HepG2 (cell line): ENCODE measurements around the gene SPAG4. TPM values are rescaled to one million over a fixed set of nuclear protein-coding genes. Genes with fewer than 3 reads are reported as not detected.

ENCODE experiments used
- NCOA2 ChIP-seq: sonication (generic); formaldehyde crosslinking; IDR thresholded peaks from 2 replicates; pipeline ENCODE4 v1.8.0; 2022; ENCODE audit warnings: inconsistent platforms
- NR2C2 ChIP-seq: sonication (generic); formaldehyde crosslinking; IDR thresholded peaks from 2 replicates; pipeline ENCODE4 v1.4.0; 2020; ENCODE audit warnings: missing genetic modification reagents, mild to moderate bottlenecking, moderate library complexity, borderline replicate concordance
- NR3C1 ChIP-seq: sonication (generic); formaldehyde crosslinking; IDR thresholded peaks from 2 replicates; pipeline ENCODE4 v1.4.0; 2020; ENCODE audit warnings: missing genetic modification reagents
- PHF21A ChIP-seq: sonication (generic); formaldehyde crosslinking; IDR thresholded peaks from 2 replicates; pipeline ENCODE4 v1.5.0; 2020; ENCODE audit warnings: mild to moderate bottlenecking, missing genetic modification reagents
- PRPF4 ChIP-seq: fragments of 200-400 bp; formaldehyde crosslinking; IDR thresholded peaks from 2 replicates; pipeline ENCODE4 v1.6.1; 2016; ENCODE audit warnings: low read length, low read depth; ENCODE audit not compliant: poor library complexity, severe bottlenecking
- RAD51 ChIP-seq: fragments of 450-650 bp; IDR thresholded peaks from 2 replicates; pipeline ENCODE4 v1.6.1; 2016; ENCODE audit warnings: borderline replicate concordance
- RFXAP ChIP-seq: sonication (generic); formaldehyde crosslinking; IDR thresholded peaks from 2 replicates; pipeline ENCODE4 v1.4.0; 2020; ENCODE audit warnings: missing genetic modification reagents, borderline replicate concordance
- SUZ12 ChIP-seq: fragments of 150-350 bp; IDR thresholded peaks from 2 replicates; pipeline ENCODE4 v1.6.1; 2014; ENCODE audit warnings: low read depth, low read length
- TCF7 ChIP-seq: sonication (generic); IDR thresholded peaks from 2 replicates; pipeline ENCODE4 v1.6.1; 2016; ENCODE audit warnings: antibody characterized with exemption, low read depth
- ZFP37 ChIP-seq: sonication (generic); formaldehyde crosslinking; IDR thresholded peaks from 2 replicates; pipeline ENCODE4 v1.4.0; 2020; ENCODE audit warnings: missing genetic modification reagents, borderline replicate concordance
- ZNF543 ChIP-seq: sonication (generic); formaldehyde crosslinking; IDR thresholded peaks from 2 replicates; pipeline ENCODE4 v1.4.0; 2020; ENCODE audit warnings: mild to moderate bottlenecking, missing genetic modification reagents
- ZNF549 ChIP-seq: sonication (generic); formaldehyde crosslinking; IDR thresholded peaks from 2 replicates; pipeline ENCODE4 v1.5.0; 2020; ENCODE audit warnings: missing genetic modification reagents
- ZNF563 ChIP-seq: sonication (generic); formaldehyde crosslinking; IDR thresholded peaks from 2 replicates; pipeline ENCODE4 v1.8.0; 2022; ENCODE audit warnings: mild to moderate bottlenecking, moderate library complexity, missing genetic modification reagents
- ZNF710 ChIP-seq: sonication (generic); formaldehyde crosslinking; IDR thresholded peaks from 2 replicates; pipeline ENCODE4 v1.5.0; 2020; ENCODE audit warnings: mild to moderate bottlenecking, missing genetic modification reagents, borderline replicate concordance
- ZNF770 ChIP-seq: sonication (generic); formaldehyde crosslinking; IDR thresholded peaks from 2 replicates; pipeline ENCODE4 v1.5.0; 2020; ENCODE audit warnings: mild to moderate bottlenecking, missing genetic modification reagents
- ZNF781 ChIP-seq: sonication (generic); formaldehyde crosslinking; IDR thresholded peaks from 2 replicates; pipeline ENCODE4 v1.5.1; 2020; ENCODE audit warnings: borderline replicate concordance, mild to moderate bottlenecking, missing genetic modification reagents; ENCODE audit errors: not compliant biosample characterization
- polyA plus RNA-seq, 8 experiments: library from polyadenylated mRNA; depleted of rRNA in 3 of 8; stranded (reverse) in 7 of 8; unstranded in 1 of 8; fragments of >200 nt; fragmentation: Illumina TruSeq in 4 of 8; extraction: Trizol in 4 of 8; gene quantifications; 2 replicates each; pipeline versions ENCODE4 v1.2.1 to v1.2.3, GENCODE V29; 2011 to 2016; ENCODE audit warnings: low read depth in 4 of 8, missing spikeins in 1 of 8, mixed read lengths in 1 of 8; ENCODE audit not compliant: insufficient read depth in 1 of 8
- total RNA-seq, 5 experiments: library from RNA; depleted of rRNA; stranded (reverse); fragments of >200 nt; fragmentation: Illumina TruSeq; extraction: Trizol; gene quantifications; 2 replicates each; pipeline ENCODE4 v1.2.3, GENCODE V29; 2016; ENCODE audit warnings: low read depth in 1 of 5
- TF ChIP-seq, protein P1 (sequence below): sonication (generic); formaldehyde crosslinking; IDR thresholded peaks from 2 replicates; pipeline ENCODE4 v1.4.0; 2020; ENCODE audit warnings: mild to moderate bottlenecking, missing genetic modification reagents

Gene SPAG4
- total and polyA plus RNA-seq, 2 of the 13 experiments (the other 11 are each of a cell fraction or from before 2014, with no cell fraction given): 5.8 to 137 TPM

DNA sequence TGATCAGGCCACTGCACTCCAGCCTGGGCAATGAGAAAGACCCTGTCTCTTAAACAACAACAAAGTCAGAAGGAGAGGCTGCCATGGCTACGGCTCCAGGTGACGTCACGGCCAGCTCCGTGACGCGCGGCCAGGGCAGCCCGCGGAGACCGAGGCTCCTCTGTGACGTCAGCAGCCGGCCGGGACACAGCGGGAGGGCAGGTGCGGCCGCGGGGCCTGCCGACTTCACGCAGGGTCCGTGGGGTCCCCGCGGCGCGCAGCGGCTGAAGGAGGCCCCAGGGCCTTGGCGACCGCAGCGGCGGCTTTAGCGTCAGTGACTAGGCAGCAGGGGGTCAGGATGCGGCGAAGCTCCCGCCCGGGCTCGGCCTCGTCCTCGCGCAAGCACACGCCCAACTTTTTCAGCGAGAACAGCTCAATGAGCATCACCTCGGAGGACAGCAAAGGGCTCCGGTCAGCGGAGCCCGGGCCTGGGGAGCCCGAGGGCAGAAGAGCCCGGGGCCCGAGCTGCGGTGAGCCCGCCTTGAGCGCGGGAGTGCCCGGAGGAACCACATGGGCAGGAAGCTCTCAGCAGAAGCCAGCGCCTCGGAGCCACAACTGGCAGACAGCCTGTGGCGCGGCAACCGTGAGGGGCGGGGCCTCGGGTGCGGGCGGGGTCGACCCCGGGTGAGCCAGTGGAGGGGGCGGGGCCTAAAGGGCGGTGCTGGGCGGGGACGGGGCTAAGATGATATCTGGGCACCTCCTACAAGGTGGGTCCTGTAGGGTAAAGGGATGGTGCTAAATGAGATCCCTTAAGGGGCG lies at the start of gene SPAG4 (continued):
- TF ChIP-seq, protein P1, sequence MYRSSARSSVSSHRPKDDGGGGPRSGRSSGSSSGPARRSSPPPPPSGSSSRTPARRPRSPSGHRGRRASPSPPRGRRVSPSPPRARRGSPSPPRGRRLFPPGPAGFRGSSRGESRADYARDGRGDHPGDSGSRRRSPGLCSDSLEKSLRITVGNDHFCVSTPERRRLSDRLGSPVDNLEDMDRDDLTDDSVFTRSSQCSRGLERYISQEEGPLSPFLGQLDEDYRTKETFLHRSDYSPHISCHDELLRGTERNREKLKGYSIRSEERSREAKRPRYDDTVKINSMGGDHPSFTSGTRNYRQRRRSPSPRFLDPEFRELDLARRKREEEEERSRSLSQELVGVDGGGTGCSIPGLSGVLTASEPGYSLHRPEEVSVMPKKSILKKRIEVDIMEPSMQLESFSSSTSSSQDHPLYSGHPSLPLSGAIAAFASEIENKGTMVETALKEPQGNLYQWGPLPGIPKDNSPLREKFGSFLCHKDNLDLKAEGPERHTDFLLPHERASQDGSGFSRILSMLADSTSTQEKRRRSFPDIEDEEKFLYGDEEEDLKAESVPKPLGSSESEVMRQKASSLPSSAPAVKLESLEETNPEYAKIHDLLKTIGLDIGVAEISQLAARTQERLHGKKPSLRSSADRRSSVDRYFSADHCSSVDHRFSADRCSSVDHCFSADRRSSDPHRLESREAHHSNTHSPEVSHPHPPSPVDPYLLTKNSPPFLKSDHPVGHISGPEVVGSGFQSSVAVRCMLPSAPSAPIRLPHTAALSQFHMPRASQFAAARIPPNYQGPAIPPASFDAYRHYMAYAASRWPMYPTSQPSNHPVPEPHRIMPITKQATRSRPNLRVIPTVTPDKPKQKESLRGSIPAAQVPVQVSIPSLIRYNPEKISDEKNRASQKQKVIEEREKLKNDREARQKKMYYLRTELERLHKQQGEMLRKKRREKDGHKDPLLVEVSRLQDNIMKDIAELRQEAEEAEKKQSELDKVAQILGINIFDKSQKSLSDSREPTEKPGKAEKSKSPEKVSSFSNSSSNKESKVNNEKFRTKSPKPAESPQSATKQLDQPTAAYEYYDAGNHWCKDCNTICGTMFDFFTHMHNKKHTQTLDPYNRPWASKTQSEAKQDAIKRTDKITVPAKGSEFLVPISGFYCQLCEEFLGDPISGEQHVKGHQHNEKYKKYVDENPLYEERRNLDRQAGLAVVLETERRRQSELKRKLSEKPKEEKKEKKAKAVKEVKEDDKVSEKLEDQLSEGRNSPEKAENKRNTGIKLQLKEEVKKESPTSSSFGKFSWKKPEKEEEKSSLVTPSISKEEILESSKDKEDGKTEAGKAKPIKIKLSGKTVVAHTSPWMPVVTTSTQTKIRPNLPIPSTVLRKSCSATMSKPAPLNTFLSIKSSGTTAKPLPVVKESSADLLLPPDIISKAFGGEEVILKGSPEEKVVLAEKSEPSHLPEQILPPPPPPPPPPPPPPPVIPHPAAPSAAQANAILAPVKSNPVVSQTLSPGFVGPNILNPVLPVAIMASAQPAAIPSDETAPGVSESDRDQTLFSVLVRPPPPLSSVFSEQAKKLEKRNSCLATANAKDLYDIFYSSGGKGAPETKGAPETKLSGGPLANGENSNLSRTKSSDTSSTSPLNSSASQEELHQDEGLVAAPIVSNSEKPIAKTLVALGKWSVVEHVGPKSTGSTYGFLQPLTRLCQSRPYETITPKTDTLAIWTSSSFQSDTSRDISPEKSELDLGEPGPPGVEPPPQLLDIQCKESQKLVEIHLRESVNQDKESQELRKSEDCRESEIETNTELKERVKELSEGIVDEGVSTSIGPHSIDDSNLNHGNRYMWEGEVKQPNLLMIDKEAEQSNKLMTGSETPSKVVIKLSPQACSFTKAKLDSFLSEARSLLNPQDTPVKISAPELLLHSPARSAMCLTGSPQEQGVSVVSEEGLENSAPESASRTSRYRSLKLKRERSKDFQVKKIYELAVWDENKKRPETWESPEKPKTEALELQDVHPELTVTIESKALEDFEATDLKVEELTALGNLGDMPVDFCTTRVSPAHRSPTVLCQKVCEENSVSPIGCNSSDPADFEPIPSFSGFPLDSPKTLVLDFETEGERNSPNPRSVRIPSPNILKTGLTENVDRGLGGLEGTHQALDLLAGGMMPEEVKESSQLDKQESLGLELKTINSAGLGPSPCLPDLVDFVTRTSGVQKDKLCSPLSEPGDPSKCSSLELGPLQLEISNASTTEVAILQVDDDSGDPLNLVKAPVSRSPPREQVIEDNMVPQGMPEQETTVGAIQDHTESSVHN: peak; percentile 99; the same call in 1 of the 2 replicates
- peak; percentile 50 for TF ChIP-seq ZNF710
- TF ChIP-seq ZNF543 (CRISPR knock-in tag): peak; percentile 81; the same call in 1 of the 2 replicates
- peak; percentile 95 for TF ChIP-seq RFXAP (CRISPR knock-in tag)
- TF ChIP-seq SUZ12: no peak
- TF ChIP-seq NCOA2 (CRISPR knock-in tag): peak; percentile 70; the same call in 1 of the 2 replicates
- peak; percentile 84 for TF ChIP-seq NR2C2 (CRISPR knock-in tag)
- TF ChIP-seq TCF7: no peak
- TF ChIP-seq ZNF549 (CRISPR knock-in tag): 0 out of 2 replicates have a peak, but pooled peaks have one; percentile 87
- peak; percentile 99 for TF ChIP-seq ZNF781 (CRISPR knock-in tag)
- peak; percentile 99 for TF ChIP-seq ZNF563
- no peak; the same call in 1 of the 2 replicates for TF ChIP-seq PHF21A (CRISPR knock-in tag)
- TF ChIP-seq RAD51: no peak
- TF ChIP-seq ZNF770 (CRISPR knock-in tag): peak; percentile 79
- 0 out of 2 replicates have a peak, but pooled peaks have one; percentile 7 for TF ChIP-seq NR3C1 (CRISPR knock-in tag)
- TF ChIP-seq PRPF4: no peak
- TF ChIP-seq ZFP37 (CRISPR knock-in tag): peak; percentile 99
